Nephron (organoid): ENCODE data around the gene SND1.

Source experiments
- H3K27ac Mint-ChIP-seq, 3 experiments: 2 replicates each; pipeline ENCODE4 v1.8.0; 2020; ENCODE audit warnings: mixed read lengths in 3 of 3, mild to moderate bottlenecking in 2 of 3, moderate library complexity in 1 of 3
- H3K27me3 Mint-ChIP-seq: 2 replicates; pipeline ENCODE4 v1.8.0; 2021; ENCODE audit warnings: low read depth, mild to moderate bottlenecking, moderate library complexity, mixed read lengths
- H3K36me3 Mint-ChIP-seq: 2 replicates; pipeline ENCODE4 v1.8.0; 2020; ENCODE audit warnings: low read depth, mixed read lengths
- H3K4me1 Mint-ChIP-seq: 2 replicates; pipeline ENCODE4 v1.8.0; 2020; ENCODE audit warnings: mixed read lengths
- H3K4me3 Mint-ChIP-seq, 3 experiments: 2 replicates each; pipeline ENCODE4 v1.8.0; 2020; ENCODE audit warnings: mild to moderate bottlenecking in 3 of 3, mixed read lengths in 3 of 3, moderate library complexity in 2 of 3
- H3K9me3 Mint-ChIP-seq: 2 replicates; pipeline ENCODE4 v1.8.0; 2020; ENCODE audit warnings: mixed read lengths
- CTCF ChIP-seq, 3 experiments: fragments of 200-600 bp; sonication (generic); IDR thresholded peaks; one replicate each; pipeline ENCODE4 v1.5.0; 2021; ENCODE audit warnings: antibody characterized with exemption in 3 of 3; ENCODE audit not compliant: unreplicated experiment in 3 of 3

Gene SND1

DNA sequence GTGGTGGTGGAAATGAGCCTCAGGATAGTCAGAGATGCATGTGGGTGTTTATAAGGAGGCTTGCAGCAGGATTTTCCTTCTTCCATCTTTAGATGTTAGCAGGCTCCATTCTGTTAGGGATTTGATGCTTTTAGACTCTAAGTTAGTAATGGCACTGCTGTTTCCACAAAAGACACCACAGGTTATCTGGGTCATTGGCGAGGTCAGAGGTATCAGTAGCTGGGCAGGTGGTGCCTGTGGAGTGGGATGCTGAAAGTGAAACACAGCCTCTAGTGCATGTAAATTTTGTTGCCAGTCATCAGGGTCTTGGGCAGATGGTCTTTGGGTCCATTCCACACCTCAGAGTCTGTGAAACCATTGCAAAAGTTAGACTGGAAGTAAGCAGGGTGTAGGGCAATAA lies 33.2 kb upstream of the SND1 start:
- Mint-ChIP-seq H3K36me3 (no peaks in the 10 kb centered on the region), H3K27ac (no peak overlapping the region), H3K27me3 (peaks cover 89% of the 10 kb centered on the region), H3K9me3 (no peaks in the 10 kb centered on the region), H3K4me1 (no peaks in the 10 kb centered on the region), H3K4me3 (no peak overlapping the region)
- no peak for TF ChIP-seq CTCF (IDR thresholded peaks at IDR 0.05; ENCODE audit: unreplicated experiment in 3 of 3)

DNA sequence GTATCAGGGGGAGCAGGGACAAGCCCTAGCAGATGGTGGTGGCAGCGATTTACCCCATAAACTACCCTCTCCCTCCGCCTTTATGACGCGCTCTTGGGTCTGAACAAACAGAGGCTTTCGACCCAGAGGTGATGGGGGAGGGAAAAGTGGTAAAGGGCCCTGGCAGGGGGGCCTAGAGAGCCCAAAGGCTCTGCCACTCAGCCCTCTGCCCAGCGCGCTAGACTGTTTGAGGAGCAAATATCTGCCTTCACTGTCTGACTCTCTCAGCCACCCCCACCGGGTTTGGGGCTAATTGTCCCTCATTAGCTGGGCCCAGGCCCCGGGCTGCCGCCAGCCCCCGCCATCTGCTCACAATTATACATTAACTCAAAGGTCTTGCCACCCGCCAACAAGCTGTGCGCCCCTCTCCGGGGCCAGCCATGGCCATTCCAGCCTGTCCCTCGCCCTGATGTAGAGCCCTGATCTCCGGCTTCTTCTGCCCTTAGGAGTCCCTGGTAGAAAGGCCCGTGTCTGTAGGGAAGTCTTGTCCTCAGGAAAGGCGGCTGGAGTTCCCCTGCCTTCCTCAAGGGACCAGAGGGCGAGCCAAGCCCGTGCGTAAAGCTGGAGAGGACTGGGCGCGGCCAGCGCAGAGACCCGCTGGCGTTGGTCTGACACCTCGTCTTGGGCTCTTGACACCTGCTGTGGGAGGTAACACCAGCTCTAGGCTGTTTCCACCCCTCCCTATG lies 32.2 kb upstream of the SND1 start:
- Mint-ChIP-seq H3K9me3 (peaks cover 2% of the 10 kb centered on the region), H3K4me3 (peak overlapping the region in 2 of 3 experiments; percentile 30 to 76), H3K27me3 (peaks cover 95% of the 10 kb centered on the region), H3K4me1 (no peaks in the 10 kb centered on the region), H3K36me3 (no peaks in the 10 kb centered on the region), H3K27ac (no peak overlapping the region)
- TF ChIP-seq CTCF (IDR thresholded peaks at IDR 0.05; ENCODE audit: unreplicated experiment in 3 of 3), result no peak

DNA sequence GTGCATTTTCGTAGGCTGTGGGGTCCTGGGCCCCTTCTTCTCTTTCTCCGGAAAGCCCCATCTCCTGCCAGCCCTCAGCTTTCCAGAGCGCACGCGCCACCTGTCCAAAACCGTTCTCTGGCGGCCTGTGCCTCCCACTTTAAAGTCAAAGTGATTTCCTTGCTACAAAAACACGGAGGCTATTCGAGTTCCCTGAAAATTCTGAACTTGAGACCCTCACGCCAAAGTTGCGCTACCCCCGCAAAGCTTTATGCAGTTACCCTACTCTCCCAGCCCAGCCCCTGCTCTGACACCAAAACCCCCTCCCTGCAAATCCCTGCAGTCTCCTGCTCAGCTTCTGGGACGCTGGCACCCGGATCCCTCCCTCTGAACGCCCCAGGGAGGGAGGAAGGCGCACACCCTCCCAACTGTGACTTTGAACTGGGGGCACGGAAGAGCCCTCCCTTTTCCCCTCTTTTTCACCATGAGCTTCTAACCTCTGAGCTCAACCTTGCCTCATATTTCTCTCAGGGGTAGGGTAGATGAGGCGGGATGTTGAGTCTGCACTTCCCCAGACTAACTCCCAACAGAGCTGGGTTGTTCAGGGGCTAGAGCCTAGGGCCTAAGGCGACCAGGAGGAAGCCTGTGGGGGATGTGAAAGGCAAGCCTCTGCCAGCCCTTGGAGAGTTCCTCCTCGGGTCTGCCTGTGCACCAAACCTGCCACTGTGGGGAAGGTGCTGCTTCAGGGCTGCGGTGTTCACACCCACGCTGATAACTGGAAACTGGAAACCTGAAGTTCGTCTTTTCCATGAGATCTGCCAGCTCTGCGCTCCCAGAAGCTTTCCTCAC lies 31.4 kb upstream of the SND1 start:
- Mint-ChIP-seq H3K9me3 (peaks cover 2% of the 10 kb centered on the region), H3K27ac (no peak overlapping the region), H3K4me1 (no peaks in the 10 kb centered on the region), H3K27me3 (peaks cover 90% of the 10 kb centered on the region), H3K4me3 (peak overlapping the region in 2 of 3 experiments; percentile 30 to 76), H3K36me3 (no peaks in the 10 kb centered on the region)
- TF ChIP-seq CTCF (IDR thresholded peaks at IDR 0.05; ENCODE audit: unreplicated experiment in 3 of 3), result no peak

- H3K4me1 Mint-ChIP-seq, result no peaks in the 10 kb centered on the region
- no peaks in the 10 kb centered on the region for H3K36me3 Mint-ChIP-seq
- peaks cover 43% of the 10 kb centered on the region for H3K27me3 Mint-ChIP-seq
- peaks cover 2% of the 10 kb centered on the region for H3K9me3 Mint-ChIP-seq
- no peak for TF ChIP-seq CTCF (IDR thresholded peaks at IDR 0.05; ENCODE audit: unreplicated experiment in 3 of 3)
- no peak overlapping the region for H3K4me3 Mint-ChIP-seq
- no peak overlapping the region for H3K27ac Mint-ChIP-seq
Measured at GRCh38 chr7:127625331-127625730, 26.7 kb upstream of the SND1 start.

- H3K4me1 Mint-ChIP-seq, result no peaks in the 10 kb centered on the region
- no peak overlapping the region for H3K4me3 Mint-ChIP-seq
- H3K27me3 Mint-ChIP-seq, result peaks cover 23% of the 10 kb centered on the region
- no peak overlapping the region for H3K27ac Mint-ChIP-seq
- TF ChIP-seq CTCF (IDR thresholded peaks at IDR 0.05; ENCODE audit: unreplicated experiment in 3 of 3), result no peak
- H3K36me3 Mint-ChIP-seq, result no peaks in the 10 kb centered on the region
- peaks cover 2% of the 10 kb centered on the region for H3K9me3 Mint-ChIP-seq
Measured at GRCh38 chr7:127628445-127628844, 23.5 kb upstream of the SND1 start.
